NCI-H146 treated with DMSO at 0.1 percent for 48 hours (cell line): Measurements from ENCODE around the gene KLK4.
"Not testable (repeated sequence)": the region's sequence is repeated elsewhere in the genome, so short reads cannot be mapped to it uniquely, and the experiment has no call there.

ENCODE experiments used
- DNase-seq: peaks from one replicate; lab custom pipeline; 2025; ENCODE audit not compliant: unreplicated experiment; lab: John Stamatoyannopoulos, UW

The KLK4 gene

GRCh38 chr19:50916069-50916468, 4.9 kb upstream of the KLK4 start:
- no peak for DNase-seq

- no peak for DNase-seq
Observed at GRCh38 chr19:50912727-50913716, 1.8 kb upstream of the KLK4 start.

- DNase-seq = no peak
Observed at GRCh38 chr19:50912102-50912599, 956 bp upstream of the KLK4 start.

GRCh38 chr19:50910722-50911121, 473 bp downstream of the KLK4 start:
- DNase-seq = no peak

- DNase-seq = peak; percentile 66
Observed at GRCh38 chr19:50909240-50910070, 1.7 kb downstream of the KLK4 start.

- DNase-seq = no peak
Observed at GRCh38 chr19:50908336-50908735, 2.9 kb downstream of the KLK4 start.

- DNase-seq = no peak
Observed at GRCh38 chr19:50906217-50906616, 5.0 kb downstream of the KLK4 start.

GRCh38 chr19:50902640-50903039, 8.6 kb downstream of the KLK4 start:
- no peak for DNase-seq

GRCh38 chr19:50899569-50899968, 11.6 kb downstream of the KLK4 start:
- DNase-seq = no peak

- no peak for DNase-seq
Observed at GRCh38 chr19:50898018-50898417, 13.2 kb downstream of the KLK4 start.

- DNase-seq = no peak
Observed at GRCh38 chr19:50897612-50898011, 13.6 kb downstream of the KLK4 start.

- no peak for DNase-seq
Observed at GRCh38 chr19:50897191-50897607, 14.0 kb downstream of the KLK4 start.

GRCh38 chr19:50896591-50897190, 14.5 kb downstream of the KLK4 start:
- peak; percentile 46 for DNase-seq

- not testable (repeated sequence) for DNase-seq
Observed at GRCh38 chr19:50896089-50896590, 15.1 kb downstream of the KLK4 start.

- no peak for DNase-seq
Observed at GRCh38 chr19:50894478-50895356, 16.5 kb downstream of the KLK4 start.

GRCh38 chr19:50893047-50893736, 18.0 kb downstream of the KLK4 start:
- no peak for DNase-seq

GRCh38 chr19:50891253-50891625, 20.0 kb downstream of the KLK4 start:
- DNase-seq = no peak

GRCh38 chr19:50890422-50891252, 20.6 kb downstream of the KLK4 start:
- no peak for DNase-seq

- no peak for DNase-seq
Observed at GRCh38 chr19:50889638-50890037, 21.6 kb downstream of the KLK4 start.
